HL-60 (cell line): Measurements from ENCODE around the gene SAE1.

Experiments
- DNase-seq, 2 experiments: peaks; one replicate each; pipeline ENCODE4 v3.0.0-alpha.2; 2010 to 2020; ENCODE audit warnings: low read depth in 1 of 2, low spot score in 1 of 2
- H3K27ac ChIP-seq: fragments of 250-450 bp; sonication (Bioruptor Pico); replicated peaks from 2 replicates; pipeline ENCODE4 v1.5.1; 2020; ENCODE audit warnings: mild to moderate bottlenecking, moderate library complexity
- H3K27me3 ChIP-seq: fragments of 250-450 bp; sonication (Bioruptor Pico); 2 replicates; pipeline ENCODE4 v1.5.1; 2021; ENCODE audit warnings: mild to moderate bottlenecking, moderate library complexity; ENCODE audit not compliant: insufficient read depth, poor library complexity, severe bottlenecking
- H3K4me3 ChIP-seq: replicated peaks from 2 replicates; pipeline ENCODE4 v1.5.1; 2011; ENCODE audit warnings: mild to moderate bottlenecking, control low read depth, low read length; ENCODE audit not compliant: insufficient read depth
- GABPA ChIP-seq: IDR thresholded peaks from 2 replicates; pipeline ENCODE4 v1.6.1; 2012; ENCODE audit warnings: low read depth
- POLR2AphosphoS5 ChIP-seq: IDR thresholded peaks from 2 replicates; pipeline ENCODE4 v1.6.1; 2012; ENCODE audit warnings: low read depth
- REST ChIP-seq: IDR thresholded peaks from 2 replicates; pipeline ENCODE4 v1.6.1; 2012; ENCODE audit warnings: low read depth; ENCODE audit not compliant: insufficient replicate concordance
- SPI1 ChIP-seq: IDR thresholded peaks from 2 replicates; pipeline ENCODE4 v1.6.1; 2012; ENCODE audit warnings: low read depth, mild to moderate bottlenecking, borderline replicate concordance
- TF ChIP-seq, protein P1 (sequence below): IDR thresholded peaks from one replicate; pipeline ENCODE4 v1.5.1; 2011; ENCODE audit warnings: low read length, control low read depth, inconsistent platforms; ENCODE audit not compliant: insufficient read depth

The SAE1 gene

GRCh38 chr19:47195434-47195833 lies 64.8 kb downstream of the SAE1 start:
- no peaks in the 10 kb centered on the region for H3K27me3 ChIP-seq
- no peak for DNase-seq
- TF ChIP-seq, protein P1, sequence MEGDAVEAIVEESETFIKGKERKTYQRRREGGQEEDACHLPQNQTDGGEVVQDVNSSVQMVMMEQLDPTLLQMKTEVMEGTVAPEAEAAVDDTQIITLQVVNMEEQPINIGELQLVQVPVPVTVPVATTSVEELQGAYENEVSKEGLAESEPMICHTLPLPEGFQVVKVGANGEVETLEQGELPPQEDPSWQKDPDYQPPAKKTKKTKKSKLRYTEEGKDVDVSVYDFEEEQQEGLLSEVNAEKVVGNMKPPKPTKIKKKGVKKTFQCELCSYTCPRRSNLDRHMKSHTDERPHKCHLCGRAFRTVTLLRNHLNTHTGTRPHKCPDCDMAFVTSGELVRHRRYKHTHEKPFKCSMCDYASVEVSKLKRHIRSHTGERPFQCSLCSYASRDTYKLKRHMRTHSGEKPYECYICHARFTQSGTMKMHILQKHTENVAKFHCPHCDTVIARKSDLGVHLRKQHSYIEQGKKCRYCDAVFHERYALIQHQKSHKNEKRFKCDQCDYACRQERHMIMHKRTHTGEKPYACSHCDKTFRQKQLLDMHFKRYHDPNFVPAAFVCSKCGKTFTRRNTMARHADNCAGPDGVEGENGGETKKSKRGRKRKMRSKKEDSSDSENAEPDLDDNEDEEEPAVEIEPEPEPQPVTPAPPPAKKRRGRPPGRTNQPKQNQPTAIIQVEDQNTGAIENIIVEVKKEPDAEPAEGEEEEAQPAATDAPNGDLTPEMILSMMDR = no peak
- no peak for TF ChIP-seq POLR2AphosphoS5
- no peak for TF ChIP-seq SPI1
- no peak for TF ChIP-seq REST
- TF ChIP-seq GABPA = no peak
- H3K4me3 ChIP-seq = no peak overlapping the region
- H3K27ac ChIP-seq = no peak overlapping the region

DNA sequence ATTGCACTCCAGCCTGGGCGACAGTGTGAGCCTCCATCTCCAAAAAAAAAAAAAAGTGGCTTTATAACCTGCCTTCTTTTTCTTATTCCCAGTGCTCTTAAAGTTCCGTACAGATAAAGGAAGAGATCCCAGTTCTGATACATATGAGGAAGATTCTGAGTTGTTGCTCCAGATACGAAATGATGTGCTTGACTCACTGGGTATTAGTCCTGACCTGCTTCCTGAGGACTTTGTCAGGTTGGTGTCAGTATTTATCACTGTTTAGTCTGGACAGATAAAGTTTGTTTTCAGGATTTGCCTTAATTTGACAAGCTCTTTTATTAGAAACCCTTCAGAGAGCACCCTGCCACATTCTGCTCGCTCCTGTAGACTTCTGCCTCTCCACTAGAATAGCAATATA lies 66.5 kb downstream of the SAE1 start:
- no peak for TF ChIP-seq POLR2AphosphoS5
- no peak for TF ChIP-seq GABPA
- no peak for TF ChIP-seq SPI1
- TF ChIP-seq REST = no peak
- TF ChIP-seq, protein P1 = no peak
- DNase-seq = no peak
- H3K27me3 ChIP-seq = no peaks in the 10 kb centered on the region
- no peak overlapping the region for H3K4me3 ChIP-seq
- H3K27ac ChIP-seq = no peak overlapping the region

DNA sequence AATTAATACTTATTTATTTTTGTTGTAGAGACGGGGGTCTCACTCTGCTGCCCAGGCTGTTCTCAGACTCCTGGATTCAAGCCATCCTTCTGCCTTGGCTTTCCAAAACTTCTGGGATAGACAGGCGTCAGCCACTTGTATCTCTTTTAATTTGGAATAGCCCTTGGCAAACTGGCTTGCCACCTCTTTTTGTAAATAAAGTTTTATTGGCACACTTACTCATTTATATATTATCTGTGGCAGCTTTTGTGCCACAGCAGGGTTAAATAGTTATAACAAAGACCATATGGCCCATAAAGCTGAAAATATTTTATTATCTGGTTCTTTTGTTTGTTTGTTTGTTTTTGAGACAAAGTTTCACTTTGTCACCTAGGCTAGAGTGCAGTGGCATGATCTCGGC lies 69.9 kb downstream of the SAE1 start:
- DNase-seq = no peak
- Histone ChIP-seq H3K4me3 (no peak overlapping the region), H3K27me3 (no peaks in the 10 kb centered on the region), H3K27ac (no peak overlapping the region)
- TF ChIP-seq POLR2AphosphoS5 (no peak), GABPA (no peak), SPI1 (no peak), REST (no peak)
- TF ChIP-seq, protein P1 = no peak
